Measurements from ENCODE around the gene HPCAL4. TPM values are rescaled to one million over a fixed set of nuclear protein-coding genes. Genes with fewer than 3 reads are reported as not detected.

HPCAL4 gene
- total and polyA plus RNA-seq, 2 experiments from 2014 or later = 0.08 to 1.2 TPM

GRCh38 chr1:39733161-39733560, 41.9 kb upstream of the HPCAL4 start:
- Mint-ChIP-seq H3K4me3 (no peak overlapping the region), H3K27me3 (ENCODE audit: insufficient read depth, low read depth, poor library complexity) (peaks cover 57% of the 10 kb centered on the region), H3K4me1 (no peaks in the 10 kb centered on the region), H3K27ac (no peak overlapping the region), H3K9me3 (no peaks in the 10 kb centered on the region; the same call in 2 of the 3 replicates), H3K36me3 (ENCODE audit: low read depth) (no peaks in the 10 kb centered on the region)
- no peak overlapping the region for H3K4me2 ChIP-seq
- H3K4me1 ChIP-seq (ENCODE audit: insufficient read depth) = no peaks in the 10 kb centered on the region
- no peaks in the 10 kb centered on the region; the same call in 1 of the 2 replicates for H4K20me1 ChIP-seq (replicated peaks; ENCODE audit: insufficient read depth)
- no peak for ATAC-seq
- H3K79me2 ChIP-seq (replicated peaks; ENCODE audit: insufficient read depth) = no peaks in the 10 kb centered on the region
- peaks cover 8% of the 10 kb centered on the region; the same call in 1 of the 2 replicates for H3K9me2 ChIP-seq (ENCODE audit: insufficient read depth)
- DNase-seq (ENCODE audit: low spot score) = no peak
- no peaks in the 10 kb centered on the region for H3F3A ChIP-seq (replicated peaks; ENCODE audit: low read depth)
- H3K27ac ChIP-seq (ENCODE audit: low read depth) = no peak overlapping the region
- TF ChIP-seq, protein P1, sequence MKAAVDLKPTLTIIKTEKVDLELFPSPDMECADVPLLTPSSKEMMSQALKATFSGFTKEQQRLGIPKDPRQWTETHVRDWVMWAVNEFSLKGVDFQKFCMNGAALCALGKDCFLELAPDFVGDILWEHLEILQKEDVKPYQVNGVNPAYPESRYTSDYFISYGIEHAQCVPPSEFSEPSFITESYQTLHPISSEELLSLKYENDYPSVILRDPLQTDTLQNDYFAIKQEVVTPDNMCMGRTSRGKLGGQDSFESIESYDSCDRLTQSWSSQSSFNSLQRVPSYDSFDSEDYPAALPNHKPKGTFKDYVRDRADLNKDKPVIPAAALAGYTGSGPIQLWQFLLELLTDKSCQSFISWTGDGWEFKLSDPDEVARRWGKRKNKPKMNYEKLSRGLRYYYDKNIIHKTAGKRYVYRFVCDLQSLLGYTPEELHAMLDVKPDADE (IDR thresholded peaks at IDR 0.05) = no peak
- TF ChIP-seq EZH2 (IDR thresholded peaks at IDR 0.05; ENCODE audit: low read depth, unreplicated experiment) = no peak
- TF ChIP-seq CREB1 (CRISPR knock-in tag; IDR thresholded peaks at IDR 0.05; ENCODE audit: low read depth) = no peak
- TF ChIP-seq STAT1 (IDR thresholded peaks at IDR 0.05; ENCODE audit: unreplicated experiment) = no peak
- TF ChIP-seq ZNF462 (CRISPR knock-in tag; IDR thresholded peaks at IDR 0.05) = no peak
- no peak for TF ChIP-seq EZH2phosphoT487 (IDR thresholded peaks at IDR 0.05; ENCODE audit: unreplicated experiment)
- no peak for TF ChIP-seq ZNF331 (CRISPR knock-in tag; IDR thresholded peaks at IDR 0.05; ENCODE audit: low read depth)
- TF ChIP-seq NANOG (IDR thresholded peaks at IDR 0.05; ENCODE audit: borderline replicate concordance) = no peak
- no peak for TF ChIP-seq JUNB (IDR thresholded peaks at IDR 0.05; ENCODE audit: unreplicated experiment)
- TF ChIP-seq POLR2AphosphoS5 (IDR thresholded peaks at IDR 0.05; ENCODE audit: low read depth) = no peak
- TF ChIP-seq, protein P2, sequence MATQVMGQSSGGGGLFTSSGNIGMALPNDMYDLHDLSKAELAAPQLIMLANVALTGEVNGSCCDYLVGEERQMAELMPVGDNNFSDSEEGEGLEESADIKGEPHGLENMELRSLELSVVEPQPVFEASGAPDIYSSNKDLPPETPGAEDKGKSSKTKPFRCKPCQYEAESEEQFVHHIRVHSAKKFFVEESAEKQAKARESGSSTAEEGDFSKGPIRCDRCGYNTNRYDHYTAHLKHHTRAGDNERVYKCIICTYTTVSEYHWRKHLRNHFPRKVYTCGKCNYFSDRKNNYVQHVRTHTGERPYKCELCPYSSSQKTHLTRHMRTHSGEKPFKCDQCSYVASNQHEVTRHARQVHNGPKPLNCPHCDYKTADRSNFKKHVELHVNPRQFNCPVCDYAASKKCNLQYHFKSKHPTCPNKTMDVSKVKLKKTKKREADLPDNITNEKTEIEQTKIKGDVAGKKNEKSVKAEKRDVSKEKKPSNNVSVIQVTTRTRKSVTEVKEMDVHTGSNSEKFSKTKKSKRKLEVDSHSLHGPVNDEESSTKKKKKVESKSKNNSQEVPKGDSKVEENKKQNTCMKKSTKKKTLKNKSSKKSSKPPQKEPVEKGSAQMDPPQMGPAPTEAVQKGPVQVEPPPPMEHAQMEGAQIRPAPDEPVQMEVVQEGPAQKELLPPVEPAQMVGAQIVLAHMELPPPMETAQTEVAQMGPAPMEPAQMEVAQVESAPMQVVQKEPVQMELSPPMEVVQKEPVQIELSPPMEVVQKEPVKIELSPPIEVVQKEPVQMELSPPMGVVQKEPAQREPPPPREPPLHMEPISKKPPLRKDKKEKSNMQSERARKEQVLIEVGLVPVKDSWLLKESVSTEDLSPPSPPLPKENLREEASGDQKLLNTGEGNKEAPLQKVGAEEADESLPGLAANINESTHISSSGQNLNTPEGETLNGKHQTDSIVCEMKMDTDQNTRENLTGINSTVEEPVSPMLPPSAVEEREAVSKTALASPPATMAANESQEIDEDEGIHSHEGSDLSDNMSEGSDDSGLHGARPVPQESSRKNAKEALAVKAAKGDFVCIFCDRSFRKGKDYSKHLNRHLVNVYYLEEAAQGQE (IDR thresholded peaks at IDR 0.05; ENCODE audit: unreplicated experiment) = no peak
- no peaks in the 10 kb centered on the region for H3K36me3 ChIP-seq (ENCODE audit: insufficient read depth)
- peaks cover 100% of the 10 kb centered on the region for H3K27me3 ChIP-seq (ENCODE audit: insufficient read depth)
- no peak overlapping the region for H2AFZ ChIP-seq
- no peak overlapping the region for H3K4me3 ChIP-seq

Measured in GM23338 (cell line).